Measurements from ENCODE around the gene TNFRSF4. TPM values are rescaled to one million over a fixed set of nuclear protein-coding genes. Genes with fewer than 3 reads are reported as not detected.
A peak's percentile ranks its signal among the peaks of the same experiment; 100 is the strongest.

The TNFRSF4 gene
- total and polyA plus RNA-seq, 9 of the 15 experiments (the other 6 are each of a cell fraction or from before 2014, with no cell fraction given) = 0.07 to 0.44 (median 0.19) TPM; not detected in 5

- no peak for TF ChIP-seq CTCF (IDR thresholded peaks at IDR 0.05 in 2 of 3, conservative IDR thresholded peaks at IDR 0.05 in 1 of 3; ENCODE audit: insufficient read depth in 2 of 3, low read depth in 1 of 3, low read length in 3 of 3)
- TF ChIP-seq EP300 (IDR thresholded peaks at IDR 0.05; ENCODE audit: low read length) = peak; percentile 18; the same call in 1 of the 2 replicates
- TF ChIP-seq ESRRA (IDR thresholded peaks at IDR 0.05; ENCODE audit: borderline replicate concordance, low read depth) = peak; percentile 40; the same call in 1 of the 2 replicates
- no peak for TF ChIP-seq GABPB2 (CRISPR knock-in tag; conservative IDR thresholded peaks at IDR 0.05)
- 0 out of 2 replicates have a peak, but pooled peaks have one; percentile 34 for TF ChIP-seq NR3C1 (CRISPR knock-in tag; IDR thresholded peaks at IDR 0.05)
- TF ChIP-seq NCOA6 (IDR thresholded peaks at IDR 0.05) = no peak
- peak; percentile 26; the same call in 1 of the 2 replicates for TF ChIP-seq ETV1 (tag; conservative IDR thresholded peaks at IDR 0.05; ENCODE audit: low read depth)
- TF ChIP-seq TSHZ1 (CRISPR knock-in tag; IDR thresholded peaks at IDR 0.05) = no peak
- no peak for TF ChIP-seq GTF2F1 (IDR thresholded peaks at IDR 0.05; ENCODE audit: low read depth, low read length)
- TF ChIP-seq GTF2E2 (tag; IDR thresholded peaks at IDR 0.05) = peak; percentile 51; the same call in 1 of the 2 replicates
- no peak for TF ChIP-seq GTF3C2 (IDR thresholded peaks at IDR 0.05; ENCODE audit: borderline replicate concordance, extremely low read depth, insufficient read length)
Measured at GRCh38 chr1:1200876-1201810, 12.8 kb downstream of the TNFRSF4 start (continued).

Measured in K562 (cell line).